ENCODE data around the gene COLEC12. TPM values are rescaled to one million over a fixed set of nuclear protein-coding genes. Genes with fewer than 3 reads are reported as not detected.

The COLEC12 gene
- total RNA-seq, 6 donors from 2014 or later = 29.3 to 72.2 (median 47.0) TPM

DNA sequence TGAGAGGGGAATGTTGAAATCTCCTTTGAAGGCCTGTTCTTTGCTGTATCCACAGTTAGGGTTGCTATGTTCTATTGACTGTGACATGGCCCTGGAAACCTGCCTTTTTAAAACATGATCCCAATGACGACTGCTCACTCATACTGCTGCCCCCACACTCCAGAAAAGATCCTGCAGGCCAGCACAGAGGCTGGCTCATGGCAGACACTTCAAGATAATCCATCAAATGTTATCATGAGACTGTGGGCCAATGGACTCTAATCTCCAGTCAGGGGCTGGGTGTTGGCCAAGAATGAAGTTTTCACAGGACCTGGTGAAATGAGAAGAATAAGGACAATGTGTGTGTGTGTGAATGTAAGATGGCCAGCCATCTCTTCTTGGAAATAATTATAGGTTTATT lies 173.7 kb downstream of the COLEC12 start:
- WGBS, 2 donors = 73 to 78% methylated on average over 1 of the region's 1 CpG
- no peak overlapping the region for H3K4me3 ChIP-seq
- DNase-seq = no peak

DNA sequence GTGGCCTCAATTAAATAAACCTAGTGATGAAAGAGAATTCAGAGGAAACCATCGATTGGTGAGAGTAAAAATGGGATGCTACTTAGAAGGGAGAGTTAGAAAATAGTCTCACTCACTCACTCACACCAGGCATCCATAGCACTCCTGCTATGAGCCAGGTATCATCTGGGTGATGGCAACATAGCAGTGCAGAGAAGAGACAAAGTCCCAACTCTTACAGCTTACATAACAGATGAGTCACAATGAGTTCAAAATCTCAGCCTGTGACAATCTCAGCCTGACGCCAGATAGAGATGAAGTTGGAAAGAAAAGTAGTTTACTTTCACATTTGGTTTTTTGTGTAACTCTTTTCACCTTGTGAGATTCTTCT lies 177.3 kb downstream of the COLEC12 start:
- Histone ChIP-seq H3K27me3 (no peaks in the 10 kb centered on the region), H3K36me3 (no peaks in the 10 kb centered on the region), H3K27ac (no peak overlapping the region), H3K4me3 (no peak overlapping the region), H3K4me1 (peaks cover 10 to 18% (median 14%) of the 10 kb centered on the region in 4 donors), H3K9me3 (no peaks in the 10 kb centered on the region)
- TF ChIP-seq EP300 (IDR thresholded peaks at IDR 0.05) (no peak), POLR2AphosphoS5 (IDR thresholded peaks at IDR 0.05) (no peak), POLR2A (IDR thresholded peaks at IDR 0.05) (no peak)
- TF ChIP-seq, protein P1, sequence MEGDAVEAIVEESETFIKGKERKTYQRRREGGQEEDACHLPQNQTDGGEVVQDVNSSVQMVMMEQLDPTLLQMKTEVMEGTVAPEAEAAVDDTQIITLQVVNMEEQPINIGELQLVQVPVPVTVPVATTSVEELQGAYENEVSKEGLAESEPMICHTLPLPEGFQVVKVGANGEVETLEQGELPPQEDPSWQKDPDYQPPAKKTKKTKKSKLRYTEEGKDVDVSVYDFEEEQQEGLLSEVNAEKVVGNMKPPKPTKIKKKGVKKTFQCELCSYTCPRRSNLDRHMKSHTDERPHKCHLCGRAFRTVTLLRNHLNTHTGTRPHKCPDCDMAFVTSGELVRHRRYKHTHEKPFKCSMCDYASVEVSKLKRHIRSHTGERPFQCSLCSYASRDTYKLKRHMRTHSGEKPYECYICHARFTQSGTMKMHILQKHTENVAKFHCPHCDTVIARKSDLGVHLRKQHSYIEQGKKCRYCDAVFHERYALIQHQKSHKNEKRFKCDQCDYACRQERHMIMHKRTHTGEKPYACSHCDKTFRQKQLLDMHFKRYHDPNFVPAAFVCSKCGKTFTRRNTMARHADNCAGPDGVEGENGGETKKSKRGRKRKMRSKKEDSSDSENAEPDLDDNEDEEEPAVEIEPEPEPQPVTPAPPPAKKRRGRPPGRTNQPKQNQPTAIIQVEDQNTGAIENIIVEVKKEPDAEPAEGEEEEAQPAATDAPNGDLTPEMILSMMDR (IDR thresholded peaks at IDR 0.05) = no peak
- 71 to 74% methylated on average over 2 of the region's 2 CpGs for WGBS, 2 donors
- no peak for DNase-seq
- ATAC-seq (ENCODE audit: low FRiP score in 2 of 2) = peak in 1 of 2 donors; percentile 71

More for the DNA sequence above, 173.7 kb downstream of the COLEC12 start:
- Histone ChIP-seq H3K27me3 (no peaks in the 10 kb centered on the region), H3K27ac (no peak overlapping the region), H3K9me3 (no peaks in the 10 kb centered on the region), H3K36me3 (peaks cover 0 to 3% (median 0%) of the 10 kb centered on the region in 4 donors), H3K4me1 (peaks cover 13 to 27% (median 15%) of the 10 kb centered on the region in 4 donors)
- TF ChIP-seq POLR2A (IDR thresholded peaks at IDR 0.05) (no peak), POLR2AphosphoS5 (IDR thresholded peaks at IDR 0.05) (no peak), EP300 (IDR thresholded peaks at IDR 0.05) (no peak)
- TF ChIP-seq, protein P1 (IDR thresholded peaks at IDR 0.05) = no peak
- no peak for ATAC-seq (ENCODE audit: low FRiP score in 2 of 2)

DNA sequence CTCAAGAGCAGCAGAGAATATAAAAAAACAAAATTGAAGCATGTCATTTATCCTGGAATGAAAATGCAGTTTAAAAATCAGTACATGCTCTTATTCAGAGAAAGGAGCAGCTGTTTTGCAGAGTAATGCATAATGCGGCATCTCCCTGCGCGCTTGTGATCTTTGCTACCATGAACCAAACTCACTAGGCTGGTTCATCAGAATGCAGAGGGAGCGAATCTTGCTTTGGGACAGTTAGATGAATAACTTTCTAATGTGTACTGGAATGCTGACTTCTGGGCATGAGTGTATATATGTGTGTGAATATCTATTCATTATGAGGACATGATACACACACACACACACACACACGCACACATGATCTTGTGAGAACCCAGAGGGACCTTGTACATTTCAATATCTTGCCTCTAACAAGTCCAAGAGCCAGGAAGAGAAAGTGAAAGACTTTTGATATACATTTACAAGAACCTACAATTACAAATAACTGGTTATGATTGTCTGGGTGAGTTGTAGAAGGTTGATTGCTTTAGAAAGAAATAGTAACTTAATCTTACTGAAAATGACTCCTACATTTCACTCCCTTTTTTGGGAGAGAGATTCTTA lies 178.5 kb downstream of the COLEC12 start:
- ATAC-seq (ENCODE audit: low FRiP score in 2 of 2) (no peak), DNase-seq (no peak)
- no peak overlapping the region for H3K4me3 ChIP-seq
- 86 to 88% methylated on average over 5 of the region's 5 CpGs for WGBS, 2 donors
- H3K36me3 ChIP-seq = no peaks in the 10 kb centered on the region
- TF ChIP-seq POLR2A (IDR thresholded peaks at IDR 0.05) (no peak), EP300 (IDR thresholded peaks at IDR 0.05) (no peak), POLR2AphosphoS5 (IDR thresholded peaks at IDR 0.05) (no peak)
- TF ChIP-seq, protein P1 (IDR thresholded peaks at IDR 0.05) = no peak
- H3K27ac ChIP-seq = no peak overlapping the region
- H3K27me3 ChIP-seq = no peaks in the 10 kb centered on the region
- H3K4me1 ChIP-seq = peaks cover 10 to 18% (median 14%) of the 10 kb centered on the region in 4 donors
- H3K9me3 ChIP-seq = no peaks in the 10 kb centered on the region

DNA sequence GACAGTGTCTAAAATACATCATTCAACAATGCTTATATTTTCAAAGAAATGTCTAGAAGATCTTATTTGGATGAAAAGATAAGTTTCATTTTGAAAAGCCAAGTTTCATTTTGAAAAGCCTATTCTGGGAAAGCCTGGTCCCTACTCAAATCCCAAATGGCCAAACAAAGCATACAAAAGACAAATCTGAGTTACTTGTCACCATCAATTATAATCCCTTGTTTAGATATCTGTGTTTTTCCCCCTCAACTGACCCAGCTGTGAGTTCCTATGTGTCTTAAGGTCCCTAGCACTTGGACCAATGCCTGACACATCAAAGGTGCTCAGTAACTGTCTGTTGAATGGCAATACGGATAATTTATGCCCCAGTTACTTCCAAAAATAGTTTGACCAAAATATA lies 180.3 kb downstream of the COLEC12 start:
- no peak for ATAC-seq (ENCODE audit: low FRiP score in 2 of 2)
- no peaks in the 10 kb centered on the region for H3K27me3 ChIP-seq
- WGBS, 2 donors = 52 to 65% methylated on average over 1 of the region's 1 CpG
- H3K36me3 ChIP-seq = no peaks in the 10 kb centered on the region
- H3K9me3 ChIP-seq = no peaks in the 10 kb centered on the region
- no peak for DNase-seq
- H3K27ac ChIP-seq = no peak overlapping the region
- TF ChIP-seq POLR2AphosphoS5 (IDR thresholded peaks at IDR 0.05) (no peak), EP300 (IDR thresholded peaks at IDR 0.05) (no peak), POLR2A (IDR thresholded peaks at IDR 0.05) (no peak)
- TF ChIP-seq, protein P1 (IDR thresholded peaks at IDR 0.05) = no peak
- no peak overlapping the region for H3K4me3 ChIP-seq
- peaks cover 10 to 18% (median 14%) of the 10 kb centered on the region in 4 donors for H3K4me1 ChIP-seq

DNA sequence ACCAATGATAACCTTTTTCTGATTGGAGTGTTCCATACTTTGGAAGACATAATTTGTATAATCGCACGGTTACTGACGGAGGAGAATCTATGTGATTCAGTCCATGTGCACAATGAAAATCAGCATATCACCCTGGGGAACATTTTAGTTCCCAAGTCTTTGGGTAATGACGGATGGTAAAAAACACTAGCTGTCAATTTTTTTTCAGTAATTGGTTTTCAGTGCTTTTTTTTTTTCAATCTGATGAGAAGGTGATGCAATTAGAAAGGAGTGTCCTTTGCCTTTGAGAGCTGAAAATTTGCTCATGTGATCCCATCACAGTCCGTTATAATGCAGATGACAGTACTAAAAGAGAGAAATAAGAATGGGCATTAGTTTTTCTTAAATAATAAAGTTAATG lies 180.8 kb downstream of the COLEC12 start:
- no peak overlapping the region for H3K4me3 ChIP-seq
- H3K27ac ChIP-seq = no peak overlapping the region
- DNase-seq (no peak), ATAC-seq (ENCODE audit: low FRiP score in 2 of 2) (no peak)
- WGBS, 2 donors = 90 to 93% methylated on average over 5 of the region's 5 CpGs
- no peaks in the 10 kb centered on the region for H3K9me3 ChIP-seq
- no peaks in the 10 kb centered on the region for H3K27me3 ChIP-seq
- TF ChIP-seq, protein P1 (IDR thresholded peaks at IDR 0.05) = no peak
- TF ChIP-seq EP300 (IDR thresholded peaks at IDR 0.05) (no peak), POLR2AphosphoS5 (IDR thresholded peaks at IDR 0.05) (no peak), POLR2A (IDR thresholded peaks at IDR 0.05) (no peak)
- no peaks in the 10 kb centered on the region for H3K36me3 ChIP-seq
- H3K4me1 ChIP-seq = peaks cover 10 to 18% (median 14%) of the 10 kb centered on the region in 4 donors
